H1 (cell line): Measurements from ENCODE around the gene DECR2. TPM values are rescaled to one million over a fixed set of nuclear protein-coding genes. Genes with fewer than 3 reads are reported as not detected.

Experiments
- CTCF ChIA-PET: fragments of 300-600 bp; sonication (Branson Sonifier 250); formaldehyde crosslinking; loops from one replicate; lab custom pipeline; 2021; ENCODE audit not compliant: partially characterized antibody; lab: Charles Lee
- POLR2A ChIA-PET: fragments of 300-600 bp; sonication (Branson Sonifier 250); formaldehyde crosslinking; loops from one replicate; lab custom pipeline; 2021; ENCODE audit warnings: inconsistent platforms; ENCODE audit not compliant: partially characterized antibody; lab: Charles Lee
- DNase-seq, 2 experiments: peaks; one replicate each; pipeline versions ENCODE4 v3.0.0 to v3.0.0-alpha.2; 2010 to 2022; ENCODE audit warnings: low spot score in 2 of 2, low read depth in 1 of 2, mixed read lengths in 1 of 2
- FAIRE-seq: peaks from 2 replicates; lab custom pipeline; 2011; peaks lifted over from hg19 to GRCh38; lab: Jason Lieb, UNC
- H2AFZ ChIP-seq: 2 replicates; pipeline ENCODE4 v1.8.1; 2012; ENCODE audit warnings: low read length, inconsistent platforms
- H2AK5ac ChIP-seq: 2 replicates; pipeline ENCODE4 v1.6.1; 2013; ENCODE audit warnings: low read depth, low read length
- H2BK120ac ChIP-seq: replicated peaks from 2 replicates; pipeline ENCODE3; 2013; ENCODE audit warnings: low read depth, low read length, inconsistent platforms
- H2BK12ac ChIP-seq: 2 replicates; pipeline ENCODE4 v1.6.1; 2013; ENCODE audit warnings: low read depth, low read length
- H2BK15ac ChIP-seq: 2 replicates; pipeline ENCODE4 v1.6.1; 2013; ENCODE audit warnings: low read length
- H2BK20ac ChIP-seq: 2 replicates; pipeline ENCODE4 v1.6.1; 2013; ENCODE audit warnings: low read length
- H2BK5ac ChIP-seq: 2 replicates; pipeline ENCODE4 v1.6.1; 2013; ENCODE audit warnings: low read depth, low read length
- H3K14ac ChIP-seq: 2 replicates; pipeline ENCODE4 v1.6.1; 2013; ENCODE audit warnings: inconsistent platforms; ENCODE audit not compliant: insufficient read length
- H3K18ac ChIP-seq: 2 replicates; pipeline ENCODE4 v1.6.1; 2013; ENCODE audit warnings: low read length; ENCODE audit errors: extremely low read depth
- H3K23ac ChIP-seq: 2 replicates; pipeline ENCODE4 v1.6.1; 2013; ENCODE audit warnings: inconsistent platforms; ENCODE audit not compliant: insufficient read length
- H3K23me2 ChIP-seq: 2 replicates; pipeline ENCODE4 v1.6.1; 2013; ENCODE audit warnings: low read depth, low read length
- H3K27ac ChIP-seq: 2 replicates; pipeline ENCODE4 v1.6.1; 2011; ENCODE audit warnings: low read depth, low read length, inconsistent platforms
- H3K27me3 ChIP-seq, 4 experiments: replicated peaks in 1 of 4; 1 replicate in 1 of 4; 2 replicates in 3 of 4; pipeline versions ENCODE4 v1.6.1 to v1.8.1; 2011 to 2013; ENCODE audit warnings: low read length in 3 of 4, mild to moderate bottlenecking in 3 of 4, inconsistent platforms in 2 of 4, mixed read lengths in 2 of 4, moderate library complexity in 1 of 4; ENCODE audit not compliant: control insufficient read depth in 3 of 4, insufficient read depth in 3 of 4; ENCODE audit errors: extremely low read depth in 1 of 4
- H3K36me3 ChIP-seq, 4 experiments: 2 replicates each; pipeline versions ENCODE4 v1.6.1 to v1.8.1; 2011 to 2013; ENCODE audit warnings: mild to moderate bottlenecking in 4 of 4, low read length in 3 of 4, moderate library complexity in 2 of 4, control low read depth in 1 of 4, inconsistent platforms in 1 of 4; ENCODE audit not compliant: insufficient read depth in 4 of 4, control insufficient read depth in 2 of 4
- H3K4ac ChIP-seq: replicated peaks from 2 replicates; pipeline ENCODE3; 2013; ENCODE audit warnings: low read length, low read depth, mixed read lengths, inconsistent platforms; ENCODE audit not compliant: insufficient read length
- H3K4me1 ChIP-seq, 4 experiments: replicated peaks in 1 of 4; 1 replicate in 1 of 4; 2 replicates in 3 of 4; pipeline versions ENCODE4 v1.6.1 to v1.8.1; 2011 to 2013; ENCODE audit warnings: low read length in 3 of 4, inconsistent platforms in 2 of 4, mixed read lengths in 1 of 4; ENCODE audit not compliant: insufficient read depth in 4 of 4, control insufficient read depth in 3 of 4
- H3K4me2 ChIP-seq, 2 experiments: 2 replicates each; pipeline versions ENCODE4 v1.6.1 to v1.8.1; 2011 to 2013; ENCODE audit warnings: low read depth in 2 of 2, low read length in 2 of 2, control low read depth in 1 of 2, inconsistent platforms in 1 of 2, mild to moderate bottlenecking in 1 of 2; ENCODE audit not compliant: insufficient read depth in 1 of 2
- H3K4me3 ChIP-seq, 4 experiments: fragments of 200-600, 300-600 bp in 1 of 4; sonication (generic), shearing (Covaris generic), sonication (Bioruptor Twin) in 1 of 4; 2 replicates each; pipeline versions ENCODE4 v1.5.1 to v1.8.1; 2011 to 2016; ENCODE audit warnings: low read length in 4 of 4, low read depth in 3 of 4, control low read depth in 2 of 4, inconsistent platforms in 2 of 4, mild to moderate bottlenecking in 2 of 4, mixed read lengths in 1 of 4, moderate library complexity in 1 of 4; ENCODE audit not compliant: insufficient read depth in 2 of 4; ENCODE audit errors: extremely low read depth in 1 of 4
- H3K56ac ChIP-seq: replicated peaks from 2 replicates; pipeline ENCODE3; 2013; ENCODE audit warnings: low read depth, mild to moderate bottlenecking, mixed read lengths, low read length, inconsistent platforms; ENCODE audit not compliant: insufficient read length
- H3K79me1 ChIP-seq: 2 replicates; pipeline ENCODE4 v1.6.1; 2013; ENCODE audit warnings: low read depth, low read length, control low read depth
- H3K79me2 ChIP-seq, 2 experiments: 2 replicates each; pipeline versions ENCODE4 v1.6.1 to v1.8.1; 2012 to 2013; ENCODE audit warnings: low read length in 2 of 2, mild to moderate bottlenecking in 2 of 2, inconsistent platforms in 1 of 2; ENCODE audit not compliant: insufficient read depth in 2 of 2, control insufficient read depth in 1 of 2
- H3K9ac ChIP-seq, 4 experiments: replicated peaks in 1 of 4; 1 replicate in 1 of 4; 2 replicates in 3 of 4; pipeline versions ENCODE4 v1.6.1 to v1.8.1; 2011 to 2013; ENCODE audit warnings: low read depth in 3 of 4, low read length in 3 of 4, control low read depth in 2 of 4, mild to moderate bottlenecking in 2 of 4, moderate library complexity in 2 of 4, inconsistent platforms in 1 of 4; ENCODE audit errors: extremely low read depth in 1 of 4
- H3K9me3 ChIP-seq, 2 experiments: 2 replicates each; pipeline versions ENCODE4 v1.6.1 to v1.8.1; 2012 to 2013; ENCODE audit warnings: mild to moderate bottlenecking in 2 of 2, moderate library complexity in 2 of 2, control low read depth in 1 of 2, inconsistent platforms in 1 of 2, low read depth in 1 of 2, low read length in 1 of 2, mixed read lengths in 1 of 2; ENCODE audit not compliant: insufficient read depth in 2 of 2
- H4K20me1 ChIP-seq, 2 experiments: replicated peaks in 1 of 2; 2 replicates each; pipeline versions ENCODE3 to v1.8.1; 2011 to 2013; ENCODE audit warnings: inconsistent platforms in 2 of 2, low read length in 2 of 2, mild to moderate bottlenecking in 1 of 2; ENCODE audit not compliant: insufficient read depth in 2 of 2, control insufficient read depth in 1 of 2
- H4K5ac ChIP-seq: 2 replicates; pipeline ENCODE4 v1.6.1; 2013; ENCODE audit warnings: low read length, low read depth, mixed read lengths, inconsistent platforms; ENCODE audit not compliant: insufficient read length
- H4K8ac ChIP-seq: 2 replicates; pipeline ENCODE4 v1.8.0; 2013; ENCODE audit warnings: mild to moderate bottlenecking, moderate library complexity, low read length, inconsistent platforms; ENCODE audit not compliant: insufficient read depth; ENCODE audit errors: extremely low read depth
- H4K91ac ChIP-seq: replicated peaks from 2 replicates; pipeline ENCODE3; 2013; ENCODE audit warnings: low read length, mixed read lengths, inconsistent platforms; ENCODE audit not compliant: insufficient read length
- CREB1 ChIP-seq: IDR thresholded peaks from 2 replicates; pipeline ENCODE4 v1.6.1; 2012; ENCODE audit warnings: inconsistent platforms
- CTBP2 ChIP-seq: IDR thresholded peaks from 2 replicates; pipeline ENCODE4 v1.7.0; 2011; ENCODE audit warnings: borderline replicate concordance, mild to moderate bottlenecking, moderate library complexity, mixed read lengths, low read length; ENCODE audit not compliant: insufficient read depth, insufficient read length
- CTCF ChIP-seq, 3 experiments: IDR thresholded peaks; 1 replicate in 2 of 3; 2 replicates in 1 of 3; pipeline versions ENCODE4 v1.5.1 to v1.6.1; 2011; ENCODE audit warnings: low read length in 3 of 3, mild to moderate bottlenecking in 3 of 3, inconsistent platforms in 2 of 3, low read depth in 1 of 3, moderate library complexity in 1 of 3; ENCODE audit not compliant: insufficient read depth in 1 of 3; ENCODE audit errors: control extremely low read depth in 1 of 3
- EGR1 ChIP-seq: IDR thresholded peaks from 2 replicates; pipeline ENCODE4 v1.6.1; 2011; ENCODE audit warnings: low read depth, low read length, borderline replicate concordance
- GTF2F1 ChIP-seq: IDR thresholded peaks from 2 replicates; pipeline ENCODE4 v1.6.1; 2012; ENCODE audit warnings: low read depth, low read length, improper control_type of control experiment, borderline replicate concordance
- PHF8 ChIP-seq: fragments of 200-600 bp; sonication (generic); conservative IDR thresholded peaks from 2 replicates; pipeline ENCODE4 v1.7.1; 2012; ENCODE audit warnings: low read depth, mild to moderate bottlenecking, inconsistent platforms, low read length, moderate library complexity
- POLR2A ChIP-seq, 2 experiments: IDR thresholded peaks; 1 replicate in 1 of 2; 2 replicates in 1 of 2; pipeline ENCODE4 v1.6.1; 2011; ENCODE audit warnings: low read depth in 2 of 2, low read length in 2 of 2, mild to moderate bottlenecking in 2 of 2; ENCODE audit errors: control extremely low read depth in 1 of 2
- POLR2AphosphoS5 ChIP-seq: IDR thresholded peaks from 2 replicates; pipeline ENCODE4 v1.6.1; 2011; ENCODE audit warnings: low read depth, low read length
- RAD21 ChIP-seq, 2 experiments: IDR thresholded peaks in 1 of 2; conservative IDR thresholded peaks in 1 of 2; 2 replicates each; pipeline ENCODE4 v1.6.1; 2011; ENCODE audit warnings: low read depth in 2 of 2, low read length in 2 of 2, improper control_type of control experiment in 1 of 2, inconsistent platforms in 1 of 2, mild to moderate bottlenecking in 1 of 2, moderate library complexity in 1 of 2
- RBBP5 ChIP-seq: IDR thresholded peaks from 2 replicates; pipeline ENCODE4 v1.7.1; 2012; ENCODE audit warnings: low read depth, mild to moderate bottlenecking, inconsistent platforms, low read length, moderate library complexity, borderline replicate concordance
- WGBS, 2 experiments: shearing (Covaris generic) in 1 of 2; methylation state at CpG; one replicate each; pipeline versions ENCODE4 v1.1.6 to v1.1.7; 2013 to 2015; ENCODE audit warnings: low lambda C conversion rate in 2 of 2, mixed read lengths in 2 of 2, inconsistent platforms in 1 of 2, low coverage in 1 of 2, missing lambda C conversion rate in 1 of 2; ENCODE audit not compliant: insufficient replicate concordance in 2 of 2, insufficient coverage in 1 of 2, insufficient read length in 1 of 2; ENCODE audit errors: extremely low coverage in 1 of 2, missing lambda C conversion rate in 1 of 2; 5-methylcytosine and 5-hydroxymethylcytosine counted together
- polyA plus RNA-seq, 7 experiments: library from polyadenylated mRNA; depleted of rRNA in 3 of 7; stranded (reverse) in 5 of 7; unstranded in 2 of 7; fragments of >200 nt in 5 of 7; fragments of 200-250 nt in 2 of 7; gene quantifications; 1 replicate in 5 of 7; 2 replicates in 1 of 7; 4 replicates in 1 of 7; pipeline versions ENCODE4 v1.2.1 to v1.2.3, GENCODE V29; 2011 to 2013; ENCODE audit warnings: missing spikeins in 2 of 7, mixed read lengths in 2 of 7
- total RNA-seq: library from RNA; stranded (reverse); fragmentation: NEBNext Ultra II Directional; extraction: Animal tissue kit (Norgen Biotek cat#: 25700); gene quantifications from 2 replicates; pipeline ENCODE4 v1.2.1, GENCODE V29; 2021

The DECR2 gene
- total and polyA plus RNA-seq, 2 of the 8 experiments (the other 6 are each of a cell fraction or from before 2014, with no cell fraction given), result 28.2 to 39.9 TPM

- Histone ChIP-seq H4K20me1 (peaks cover 0 to 11% of the 10 kb centered on the region in 2 experiments), H3K4me3 (no peak overlapping the region), H2BK5ac (no peak overlapping the region), H3K18ac (no peak overlapping the region), H3K23me2 (no peaks in the 10 kb centered on the region; the same call in 1 of the 2 replicates), H2BK20ac (no peak overlapping the region), H2BK120ac (no peak overlapping the region), H3K14ac (no peak overlapping the region), H3K56ac (no peak overlapping the region), H2AK5ac (no peak overlapping the region), H3K4me2 (no peak overlapping the region), H3K9me3 (no peaks in the 10 kb centered on the region), H4K5ac (no peak overlapping the region), H3K79me2 (no peaks in the 10 kb centered on the region; a peak in 1 of 4 replicates), H4K91ac (no peak overlapping the region), H3K4me1 (peaks cover 0 to 10% (median 8%) of the 10 kb centered on the region in 4 experiments; a peak in 5 of 7 replicates), H2BK12ac (no peak overlapping the region), H3K27me3 (no peaks in the 10 kb centered on the region), H3K36me3 (peaks cover 5 to 20% (median 18%) of the 10 kb centered on the region in 4 experiments; a peak in 5 of 8 replicates), H2BK15ac (no peak overlapping the region), H3K23ac (no peak overlapping the region), H3K79me1 (no peaks in the 10 kb centered on the region; the same call in 1 of the 2 replicates), H4K8ac (no peak overlapping the region; the same call in 1 of the 2 replicates), H3K27ac (no peak overlapping the region), H2AFZ (no peak overlapping the region), H3K4ac (no peak overlapping the region), H3K9ac (no peak overlapping the region)
- ChIA-PET CTCF (interaction anchor here (0.6 to 1.7 kb wide), 3 partner anchors 15 to 260 kb away, joined by 3 to 6 read pairs (median 5); no protein-coding TSS in a partner anchor), POLR2A (interaction anchor here (0.9 to 1.6 kb wide), 2 partner anchors 14 to 18 kb away, joined by 3 to 6 read pairs; no protein-coding TSS in a partner anchor)
- FAIRE-seq (no peak), DNase-seq (no peak)
- WGBS, 2 experiments, result 94% methylated on average over 7 of the region's 10 CpGs; no CpG with 5 or more reads in 1 of the 2 experiments
- no peak for TF ChIP-seq PHF8
- no peak for TF ChIP-seq GTF2F1
- TF ChIP-seq RBBP5, result no peak
- TF ChIP-seq CTCF (IDR thresholded peaks at IDR 0.05; ENCODE audit: control extremely low read depth in 1 of 3, insufficient read depth in 1 of 3, low read depth in 1 of 3, low read length in 3 of 3), result no peak
- TF ChIP-seq CTBP2, result no peak
- no peak for TF ChIP-seq EGR1
- TF ChIP-seq POLR2A (IDR thresholded peaks at IDR 0.05; ENCODE audit: control extremely low read depth in 1 of 2, low read depth in 2 of 2, low read length in 2 of 2), result no peak
- TF ChIP-seq POLR2AphosphoS5, result no peak
- no peak for TF ChIP-seq RAD21 (IDR thresholded peaks at IDR 0.05 in 1 of 2, conservative IDR thresholded peaks at IDR 0.05 in 1 of 2; ENCODE audit: low read depth in 2 of 2, low read length in 2 of 2)
- TF ChIP-seq CREB1, result no peak
These were observed 35.2 kb upstream of the DECR2 start for GRCh38 chr16:366476-366875.
